Gastrocnemius medialis (tissue), 4 donors: ENCODE data around the gene ABHD10.

Source experiments
- CTCF ChIP-seq, 5 experiments: fragments of 450-650 bp in 3 of 5; fragments of 200-600 bp in 2 of 5; sonication (generic) in 2 of 5; IDR thresholded peaks in 4 of 5; conservative IDR thresholded peaks in 1 of 5; 1 replicate in 4 of 5; 2 replicates in 1 of 5; pipeline ENCODE4 v1.5.1; 2016 to 2019; ENCODE audit warnings: antibody characterized with exemption in 5 of 5, mild to moderate bottlenecking in 3 of 5, moderate library complexity in 3 of 5
- POLR2A ChIP-seq, 2 donors: fragments of 450-650 bp; IDR thresholded peaks; one replicate each; pipeline ENCODE4 v1.6.1; 2017; ENCODE audit warnings: antibody characterized with exemption in 2 of 2, mild to moderate bottlenecking in 2 of 2, moderate library complexity in 2 of 2

- no peak for TF ChIP-seq CTCF (IDR thresholded peaks at IDR 0.05 in 4 of 5, conservative IDR thresholded peaks at IDR 0.05 in 1 of 5)
- no peak for TF ChIP-seq POLR2A (IDR thresholded peaks at IDR 0.05)
Observed at GRCh38 chr3:111952086-111952485, 26.7 kb upstream of the ABHD10 start.
